ENCODE results near the gene MB21D2. TPM values are rescaled to one million over a fixed set of nuclear protein-coding genes. Genes with fewer than 3 reads are reported as not detected.

The MB21D2 gene
- total RNA-seq, 1 donor from 2014 or later, result 14.1 TPM

DNA sequence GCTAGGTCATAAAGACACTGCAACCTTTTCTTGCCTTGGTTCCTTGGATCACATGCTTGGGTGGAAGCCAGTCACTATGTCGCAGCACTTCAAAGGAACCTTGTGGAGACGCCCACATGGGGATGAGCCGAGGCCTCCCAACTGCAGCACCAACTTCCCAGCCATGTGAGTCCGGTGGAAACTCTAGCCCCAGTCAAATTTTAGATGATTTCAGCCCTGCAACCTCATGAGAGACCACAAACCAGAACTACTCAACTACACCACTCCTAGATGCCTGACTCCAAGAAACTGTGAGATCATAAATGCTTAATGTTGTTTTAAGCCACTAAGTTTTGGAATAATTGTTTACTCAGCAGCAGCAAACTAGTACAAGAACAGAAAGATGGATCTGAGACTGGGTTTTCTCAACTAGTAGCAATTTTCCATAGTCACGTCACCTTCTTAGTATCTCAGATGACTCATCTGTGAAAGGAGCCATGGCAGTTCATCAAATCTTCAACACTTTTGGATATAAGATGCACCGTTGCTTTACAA, 86.5 kb downstream of the MB21D2 start:
- TF ChIP-seq, protein P1, sequence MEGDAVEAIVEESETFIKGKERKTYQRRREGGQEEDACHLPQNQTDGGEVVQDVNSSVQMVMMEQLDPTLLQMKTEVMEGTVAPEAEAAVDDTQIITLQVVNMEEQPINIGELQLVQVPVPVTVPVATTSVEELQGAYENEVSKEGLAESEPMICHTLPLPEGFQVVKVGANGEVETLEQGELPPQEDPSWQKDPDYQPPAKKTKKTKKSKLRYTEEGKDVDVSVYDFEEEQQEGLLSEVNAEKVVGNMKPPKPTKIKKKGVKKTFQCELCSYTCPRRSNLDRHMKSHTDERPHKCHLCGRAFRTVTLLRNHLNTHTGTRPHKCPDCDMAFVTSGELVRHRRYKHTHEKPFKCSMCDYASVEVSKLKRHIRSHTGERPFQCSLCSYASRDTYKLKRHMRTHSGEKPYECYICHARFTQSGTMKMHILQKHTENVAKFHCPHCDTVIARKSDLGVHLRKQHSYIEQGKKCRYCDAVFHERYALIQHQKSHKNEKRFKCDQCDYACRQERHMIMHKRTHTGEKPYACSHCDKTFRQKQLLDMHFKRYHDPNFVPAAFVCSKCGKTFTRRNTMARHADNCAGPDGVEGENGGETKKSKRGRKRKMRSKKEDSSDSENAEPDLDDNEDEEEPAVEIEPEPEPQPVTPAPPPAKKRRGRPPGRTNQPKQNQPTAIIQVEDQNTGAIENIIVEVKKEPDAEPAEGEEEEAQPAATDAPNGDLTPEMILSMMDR (conservative IDR thresholded peaks at IDR 0.05), result no peak
- H3K27ac Mint-ChIP-seq, result no peak overlapping the region
- H3K9me3 Mint-ChIP-seq, result peaks cover 4% of the 10 kb centered on the region
- H3K36me3 Mint-ChIP-seq, result peaks cover 12% of the 10 kb centered on the region
- DNase-seq (ENCODE audit: extremely low spot score, unreplicated experiment), result no peak
- H3K27me3 Mint-ChIP-seq, result no peaks in the 10 kb centered on the region
- H3K4me3 Mint-ChIP-seq, result no peak overlapping the region
- H3K4me1 Mint-ChIP-seq (ENCODE audit: unreplicated experiment), result peaks cover 30% of the 10 kb centered on the region

DNA sequence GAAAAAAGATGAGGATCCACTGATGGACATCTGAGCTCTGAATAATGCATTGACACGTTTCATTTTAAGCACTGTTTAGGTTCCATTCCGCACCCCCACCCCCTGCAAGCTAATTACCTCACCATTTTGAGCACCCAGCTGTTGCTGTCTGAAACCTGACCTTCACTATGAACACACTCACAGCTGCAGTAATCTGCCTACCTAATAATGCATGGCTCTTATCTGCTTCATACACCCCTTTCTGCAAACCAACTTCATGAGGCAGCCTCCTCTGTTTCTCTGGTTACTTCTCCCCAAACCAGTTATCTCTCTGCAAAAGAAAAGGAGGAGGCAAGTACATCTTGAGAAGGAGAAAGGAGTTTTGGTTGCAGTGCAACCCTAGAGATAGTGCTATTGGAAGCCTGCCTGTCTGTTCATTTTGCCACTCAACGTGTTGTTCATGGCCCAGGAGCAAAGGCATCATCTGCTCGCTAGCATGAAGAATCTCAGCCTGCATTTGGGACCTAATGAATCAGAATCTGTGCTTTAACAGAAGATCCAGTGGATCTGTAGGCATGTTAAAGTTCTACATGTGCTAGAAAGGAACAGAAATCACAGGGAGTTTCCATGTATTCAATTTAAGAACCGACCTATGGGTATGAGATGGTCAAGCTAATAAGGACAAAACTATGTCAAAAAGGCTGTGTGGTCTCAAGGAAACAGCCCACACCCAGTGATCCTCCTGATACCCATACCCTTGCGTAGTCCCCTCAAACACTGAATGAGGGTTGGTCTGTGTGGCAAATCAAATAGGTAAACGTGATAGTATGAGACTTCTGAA, 87.2 kb downstream of the MB21D2 start:
- Mint-ChIP-seq H3K27me3 (no peaks in the 10 kb centered on the region), H3K4me3 (no peak overlapping the region), H3K36me3 (peaks cover 11% of the 10 kb centered on the region), H3K27ac (peak overlapping the region; percentile 16), H3K4me1 (ENCODE audit: unreplicated experiment) (peaks cover 30% of the 10 kb centered on the region), H3K9me3 (peaks cover 4% of the 10 kb centered on the region)
- no peak for DNase-seq (ENCODE audit: extremely low spot score, unreplicated experiment)
- TF ChIP-seq, protein P1 (conservative IDR thresholded peaks at IDR 0.05), result no peak

DNA sequence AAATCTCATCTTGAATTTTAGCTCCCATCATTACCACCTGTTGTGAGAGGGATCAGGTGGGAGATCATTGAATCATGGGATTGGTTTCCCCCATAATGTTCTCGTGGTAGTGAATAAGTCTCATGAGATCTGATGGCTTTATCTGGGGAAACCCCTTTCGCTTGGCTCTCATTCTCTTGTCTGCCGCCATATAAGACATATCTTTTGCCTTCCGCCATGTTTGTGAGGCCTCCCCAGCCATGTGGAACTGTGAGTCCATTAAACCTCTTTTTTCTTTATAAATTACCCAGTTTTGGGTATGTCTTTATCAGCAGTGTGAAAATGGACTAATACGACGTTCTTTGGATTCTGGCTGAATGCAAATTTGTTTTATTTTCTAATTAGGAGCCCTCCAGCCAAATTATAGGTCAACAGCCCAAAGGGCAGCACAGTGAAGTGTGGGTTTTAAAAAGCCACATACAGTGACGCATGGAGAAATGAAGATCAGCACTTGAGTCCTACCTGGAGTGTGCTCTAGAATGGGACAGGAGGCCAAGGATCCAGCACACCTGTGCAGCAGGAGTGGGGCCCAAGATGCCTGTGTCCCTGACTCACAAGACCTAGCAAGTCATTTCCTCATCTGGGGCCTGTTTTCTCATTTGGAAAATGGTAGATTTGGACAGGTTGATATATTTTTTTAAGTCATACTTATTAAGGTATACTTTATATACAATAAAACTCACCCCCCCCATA, 89.6 kb downstream of the MB21D2 start:
- Mint-ChIP-seq H3K4me1 (ENCODE audit: unreplicated experiment) (peaks cover 25% of the 10 kb centered on the region), H3K27ac (no peak overlapping the region), H3K9me3 (no peaks in the 10 kb centered on the region), H3K36me3 (peaks cover 6% of the 10 kb centered on the region), H3K4me3 (no peak overlapping the region), H3K27me3 (no peaks in the 10 kb centered on the region)
- TF ChIP-seq, protein P1 (conservative IDR thresholded peaks at IDR 0.05), result no peak
- no peak for DNase-seq (ENCODE audit: extremely low spot score, unreplicated experiment)

DNA sequence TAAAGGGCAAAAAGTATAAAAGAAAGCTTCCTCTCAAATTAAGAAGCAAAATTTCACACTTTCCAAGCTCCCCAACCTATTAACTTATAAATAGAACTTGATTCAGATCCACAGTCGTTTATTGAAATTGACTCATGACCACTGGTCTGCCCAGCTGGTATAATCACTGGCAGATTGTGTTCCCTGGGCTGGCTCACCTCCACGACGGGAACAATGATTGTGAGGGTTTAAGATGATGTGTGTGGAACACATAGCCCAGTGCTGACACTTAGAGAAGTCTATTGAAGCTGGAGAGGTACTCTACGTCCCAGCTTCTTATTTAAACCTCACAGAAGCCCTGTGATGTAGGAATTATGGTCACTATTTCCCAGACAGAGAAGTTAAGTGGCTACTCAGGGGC, 90.4 kb downstream of the MB21D2 start:
- DNase-seq (ENCODE audit: extremely low spot score, unreplicated experiment), result no peak

DNA sequence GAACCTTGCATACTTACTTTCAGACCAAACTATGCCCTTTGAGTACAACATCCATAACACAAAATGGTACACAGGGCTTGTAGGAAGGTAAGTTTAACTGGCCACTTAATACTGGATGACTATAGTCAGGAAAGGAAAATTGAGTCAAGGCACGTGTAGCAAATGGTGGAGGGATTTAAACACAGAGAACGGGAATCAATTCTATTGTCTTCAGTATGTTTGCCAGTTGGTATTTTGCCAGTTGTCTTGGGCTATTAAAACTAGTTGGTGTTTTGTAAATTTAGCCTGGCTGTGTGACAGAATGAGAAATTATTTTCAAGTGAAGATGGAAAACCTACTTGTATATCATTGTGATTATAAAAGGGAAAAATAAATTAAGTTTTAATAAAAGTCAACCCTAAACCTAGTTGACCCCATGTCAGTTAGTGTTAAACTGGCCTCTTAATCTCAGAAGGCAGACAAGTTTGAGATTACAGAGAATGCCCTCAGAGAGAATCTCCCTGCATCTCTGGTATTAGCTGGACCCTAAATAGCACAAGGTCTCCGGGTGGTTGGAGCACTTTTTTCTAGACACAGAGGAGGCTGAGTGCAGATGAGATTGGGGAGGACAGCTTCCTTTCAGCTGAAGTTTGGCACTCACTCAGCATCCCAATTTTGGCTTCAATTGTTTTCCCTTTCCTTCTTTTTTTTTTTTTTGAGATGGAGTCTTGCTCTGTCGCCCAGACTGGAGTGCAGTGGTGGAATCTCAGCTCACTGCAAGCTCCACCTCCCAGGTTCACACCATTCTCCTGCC, 91.2 kb downstream of the MB21D2 start:
- Mint-ChIP-seq H3K27me3 (no peaks in the 10 kb centered on the region), H3K36me3 (peaks cover 6% of the 10 kb centered on the region), H3K4me1 (ENCODE audit: unreplicated experiment) (peaks cover 20% of the 10 kb centered on the region), H3K27ac (no peak overlapping the region), H3K4me3 (no peak overlapping the region), H3K9me3 (no peaks in the 10 kb centered on the region)
- TF ChIP-seq, protein P1 (conservative IDR thresholded peaks at IDR 0.05), result peak; percentile 2
- no peak for DNase-seq (ENCODE audit: extremely low spot score, unreplicated experiment)

More for the DNA sequence above, 90.4 kb downstream of the MB21D2 start:
- Mint-ChIP-seq H3K27me3 (no peaks in the 10 kb centered on the region), H3K4me3 (no peak overlapping the region), H3K36me3 (peaks cover 6% of the 10 kb centered on the region), H3K9me3 (no peaks in the 10 kb centered on the region), H3K27ac (no peak overlapping the region), H3K4me1 (ENCODE audit: unreplicated experiment) (peaks cover 25% of the 10 kb centered on the region)
- TF ChIP-seq, protein P1 (conservative IDR thresholded peaks at IDR 0.05), result no peak
